Activated CD4-positive, alpha-beta T cell treated with anti-CD3 and anti-CD28 coated beads, Interleukin-2, amount 10 ng/mL, durations not matched to agents 7 days and 5 days (primary cell): ENCODE results near the gene AURKA. TPM values are rescaled to one million over a fixed set of nuclear protein-coding genes. Genes with fewer than 3 reads are reported as not detected.

Experiments used
- CTCF ChIA-PET: fragments of 350-600 bp; sonication (Branson Sonifier 250); formaldehyde crosslinking; loops from one replicate; lab custom pipeline; 2021; ENCODE audit warnings: antibody characterized with exemption; lab: Charles Lee
- POLR2A ChIA-PET: fragments of 350-600 bp; sonication (Branson Sonifier 250); formaldehyde crosslinking; loops from one replicate; lab custom pipeline; 2021; ENCODE audit warnings: antibody characterized with exemption; lab: Charles Lee
- DNase-seq: peaks from one replicate; pipeline ENCODE4 v3.0.0-alpha.2; 2020
- H3K27ac Mint-ChIP-seq: one replicate; pipeline ENCODE4 v1.8.0; 2021; ENCODE audit warnings: mild to moderate bottlenecking, moderate library complexity, mixed read lengths
- H3K27me3 Mint-ChIP-seq: one replicate; pipeline ENCODE4 v1.8.0; 2021; ENCODE audit warnings: mixed read lengths
- H3K36me3 Mint-ChIP-seq: one replicate; pipeline ENCODE4 v1.8.0; 2021; ENCODE audit warnings: low read depth, mixed read lengths
- H3K4me1 Mint-ChIP-seq: one replicate; pipeline ENCODE4 v1.8.0; 2021; ENCODE audit warnings: mixed read lengths
- H3K4me3 Mint-ChIP-seq: one replicate; pipeline ENCODE4 v1.8.0; 2021; ENCODE audit warnings: mild to moderate bottlenecking, moderate library complexity, mixed read lengths
- H3K9me3 Mint-ChIP-seq: one replicate; pipeline ENCODE4 v1.8.0; 2021; ENCODE audit warnings: mixed read lengths
- total RNA-seq, 2 experiments: library from RNA; stranded (reverse); gene quantifications; one replicate each; pipeline ENCODE4 v1.2.3, GENCODE V29; 2021

AURKA gene
- total RNA-seq, 2 experiments from 2014 or later: 73.6 to 83.0 TPM

DNA sequence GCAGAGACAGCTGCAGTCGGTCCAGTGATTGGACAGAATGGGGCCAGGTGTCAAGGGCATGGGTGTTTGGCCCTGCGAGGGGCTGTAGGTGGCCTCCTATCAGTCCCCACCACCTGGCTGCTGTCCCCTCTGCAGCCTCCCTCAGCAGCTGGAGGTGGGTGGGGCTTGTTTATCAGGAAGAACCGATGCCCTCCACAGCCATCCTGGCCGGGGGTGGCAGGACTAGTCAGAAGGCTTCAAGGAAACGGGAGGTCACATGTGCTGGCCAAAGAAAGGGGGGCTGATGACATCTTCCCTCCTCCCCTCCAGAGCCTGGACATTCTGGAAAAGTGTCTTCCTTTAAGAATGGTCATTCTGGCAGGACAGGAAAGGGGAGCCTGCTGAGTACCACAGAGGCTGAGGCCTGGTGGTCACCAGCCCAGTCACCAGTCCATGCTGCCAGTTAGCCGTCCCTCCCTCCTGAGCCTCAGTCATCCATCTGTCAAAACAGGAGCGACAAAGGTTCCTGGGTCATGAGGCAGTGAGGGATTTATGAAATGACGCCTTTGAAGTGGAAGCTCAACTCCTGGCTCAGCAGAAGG is 29.1 kb downstream of the AURKA start:
- DNase-seq: no peak
- Mint-ChIP-seq H3K9me3 (no peaks in the 10 kb centered on the region), H3K4me1 (peaks cover 13% of the 10 kb centered on the region), H3K4me3 (no peak overlapping the region), H3K27me3 (peaks cover under 1% of the 10 kb centered on the region), H3K27ac (no peak overlapping the region), H3K36me3 (peaks cover 4% of the 10 kb centered on the region)
- ChIA-PET CTCF (no interaction called here), POLR2A (no interaction called here)

DNA sequence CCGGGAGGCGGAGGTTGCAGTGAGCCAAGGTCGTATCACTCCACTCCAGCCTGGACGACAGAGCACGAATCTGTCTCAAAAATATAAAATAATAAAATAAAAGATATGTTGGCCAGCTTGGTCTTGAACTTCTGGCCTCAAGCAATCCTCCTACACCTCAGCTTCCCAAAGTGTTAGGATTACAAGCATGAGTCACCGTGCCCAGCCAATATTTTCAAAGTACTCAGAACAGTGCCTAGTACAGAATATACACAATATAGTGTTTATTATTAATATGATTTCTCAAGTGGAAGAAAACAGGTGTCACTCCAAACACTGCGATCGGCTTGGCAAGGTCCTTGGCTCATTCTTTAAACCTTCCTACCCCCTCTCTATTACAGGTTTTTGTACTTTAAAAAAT is 30.1 kb downstream of the AURKA start:
- H3K36me3 Mint-ChIP-seq: no peaks in the 10 kb centered on the region
- H3K4me1 Mint-ChIP-seq: peaks cover 13% of the 10 kb centered on the region
- H3K27me3 Mint-ChIP-seq: peaks cover 2% of the 10 kb centered on the region
- no peak overlapping the region for H3K4me3 Mint-ChIP-seq
- H3K9me3 Mint-ChIP-seq: no peaks in the 10 kb centered on the region
- POLR2A ChIA-PET: no interaction called here
- CTCF ChIA-PET: no interaction called here
- H3K27ac Mint-ChIP-seq: no peak overlapping the region
- no peak for DNase-seq

DNA sequence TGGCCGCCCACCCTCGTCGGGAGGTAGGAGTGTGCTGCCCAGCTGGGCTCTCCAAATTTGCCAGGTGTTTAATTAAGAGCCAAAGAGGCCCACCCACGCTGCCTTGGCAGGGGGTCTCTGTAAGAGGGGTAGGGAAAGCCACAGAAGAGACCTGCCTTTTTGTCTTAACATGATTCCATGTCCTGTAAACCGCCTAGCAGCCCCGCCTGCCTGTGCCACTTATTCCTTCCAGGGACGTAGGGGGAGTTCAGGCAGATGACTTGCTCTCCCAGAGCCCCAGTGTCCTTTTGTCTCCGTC is 31.2 kb downstream of the AURKA start:
- H3K27ac Mint-ChIP-seq: no peak overlapping the region
- no peaks in the 10 kb centered on the region for H3K9me3 Mint-ChIP-seq
- H3K27me3 Mint-ChIP-seq: peaks cover 2% of the 10 kb centered on the region
- ChIA-PET POLR2A (no interaction called here), CTCF (no interaction called here)
- H3K4me1 Mint-ChIP-seq: peaks cover 13% of the 10 kb centered on the region
- H3K36me3 Mint-ChIP-seq: no peaks in the 10 kb centered on the region
- H3K4me3 Mint-ChIP-seq: no peak overlapping the region
- DNase-seq: no peak

DNA sequence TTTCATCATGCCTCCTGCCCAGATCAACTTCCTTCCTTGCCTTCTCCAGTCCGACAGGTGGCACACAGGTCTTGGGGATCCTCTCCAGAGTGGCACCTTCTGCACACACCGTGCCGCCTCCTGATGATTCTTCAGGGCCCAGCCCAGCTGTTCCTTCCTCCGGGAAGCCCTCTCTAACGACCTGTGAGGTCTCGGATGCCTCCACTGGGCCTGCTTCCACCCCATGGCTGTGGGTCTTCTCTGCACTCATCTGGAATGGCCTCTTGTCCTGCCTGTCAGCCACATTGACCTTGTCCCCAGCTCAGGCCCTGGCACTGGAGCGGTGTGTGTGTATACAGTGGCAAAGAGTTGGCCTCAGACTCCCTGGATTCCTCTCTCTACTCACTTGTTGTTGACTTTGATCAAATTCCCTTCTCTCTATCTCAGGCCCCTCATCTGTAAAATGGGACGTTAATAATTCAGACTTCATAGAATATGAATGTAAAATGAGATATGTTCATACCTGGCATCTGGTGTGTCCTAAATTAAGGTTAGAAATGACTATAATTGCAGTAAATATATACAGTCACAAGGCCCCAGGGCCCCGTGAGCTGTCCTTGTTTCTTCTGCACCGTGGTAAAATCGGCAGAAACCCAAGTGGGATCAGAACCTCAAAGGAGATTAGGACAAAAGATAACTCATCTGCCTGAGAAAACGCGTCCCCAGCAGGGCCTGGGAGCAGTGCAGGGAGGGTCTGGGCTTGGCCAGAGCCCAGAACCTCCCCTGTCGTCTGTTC is 31.7 kb downstream of the AURKA start:
- H3K27me3 Mint-ChIP-seq: peaks cover 2% of the 10 kb centered on the region
- peak overlapping the region; percentile 71 for H3K27ac Mint-ChIP-seq
- no peaks in the 10 kb centered on the region for H3K9me3 Mint-ChIP-seq
- CTCF ChIA-PET: no interaction called here
- H3K4me1 Mint-ChIP-seq: peaks cover 13% of the 10 kb centered on the region
- H3K4me3 Mint-ChIP-seq: peak overlapping the region; percentile 82
- no peak for DNase-seq
- no peaks in the 10 kb centered on the region for H3K36me3 Mint-ChIP-seq
- POLR2A ChIA-PET: interaction anchor here (0.6 kb wide), 1 partner anchor 353 kb away, joined by 3 read pairs; no protein-coding TSS in a partner anchor

DNA sequence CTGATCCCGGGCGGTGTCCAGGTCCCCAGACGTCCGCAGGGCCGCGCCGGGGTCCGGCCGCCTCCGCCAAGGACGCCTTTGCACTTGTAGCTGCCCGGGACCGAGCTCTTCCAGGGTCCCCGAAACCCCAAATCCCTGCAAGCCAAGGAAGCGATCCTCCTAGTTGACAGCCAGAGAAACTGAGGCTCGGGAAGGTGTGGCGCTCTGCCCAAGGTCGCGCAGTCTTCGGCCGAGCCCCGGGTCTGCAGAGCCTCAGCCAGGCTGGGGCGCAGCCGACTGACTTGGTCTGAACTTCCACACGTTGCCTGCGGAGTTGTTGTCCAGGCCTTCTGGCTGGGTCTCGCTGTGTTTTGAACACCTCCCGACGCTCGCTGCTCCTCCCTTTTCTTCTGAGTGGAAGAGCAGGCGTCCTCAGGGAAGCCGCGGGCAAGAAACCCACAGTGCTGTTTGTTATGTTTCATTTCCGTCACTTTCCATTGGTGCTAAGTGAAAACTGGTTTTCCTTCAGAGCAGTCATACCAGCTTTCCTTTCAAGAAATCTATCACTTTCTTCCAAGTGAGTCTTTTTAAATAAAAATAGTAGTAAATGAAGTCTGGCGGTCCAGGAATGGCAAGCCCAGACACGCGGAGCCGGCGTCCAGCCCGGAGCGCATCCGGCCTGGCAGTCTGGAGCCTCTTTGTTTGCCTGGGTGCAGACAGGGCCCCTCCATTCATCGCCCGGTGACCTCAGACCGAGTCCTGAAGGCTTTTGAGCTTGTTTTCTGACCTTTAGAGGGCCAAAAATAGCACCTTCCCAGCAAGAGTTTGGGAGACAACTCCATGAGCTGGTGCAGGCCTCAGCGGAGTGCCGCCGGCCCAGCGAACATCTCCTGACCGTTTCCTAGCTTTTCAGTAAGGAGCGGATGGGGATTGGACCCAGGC is 32.5 kb downstream of the AURKA start:
- Mint-ChIP-seq H3K9me3 (no peaks in the 10 kb centered on the region), H3K36me3 (no peaks in the 10 kb centered on the region), H3K4me3 (peak overlapping the region; percentile 82), H3K4me1 (peaks cover 13% of the 10 kb centered on the region), H3K27ac (peak overlapping the region; percentile 73), H3K27me3 (peaks cover 2% of the 10 kb centered on the region)
- peak; percentile 29 for DNase-seq
- POLR2A ChIA-PET: interaction anchor here (0.6 kb wide), 1 partner anchor 353 kb away, joined by 3 read pairs; no protein-coding TSS in a partner anchor
- CTCF ChIA-PET: interaction anchor here (0.6 to 1.6 kb wide), 4 partner anchors 14 to 1148 kb away, joined by 3 to 4 read pairs (median 3); partner anchors contain the start of genes AURKA and CSTF1

DNA sequence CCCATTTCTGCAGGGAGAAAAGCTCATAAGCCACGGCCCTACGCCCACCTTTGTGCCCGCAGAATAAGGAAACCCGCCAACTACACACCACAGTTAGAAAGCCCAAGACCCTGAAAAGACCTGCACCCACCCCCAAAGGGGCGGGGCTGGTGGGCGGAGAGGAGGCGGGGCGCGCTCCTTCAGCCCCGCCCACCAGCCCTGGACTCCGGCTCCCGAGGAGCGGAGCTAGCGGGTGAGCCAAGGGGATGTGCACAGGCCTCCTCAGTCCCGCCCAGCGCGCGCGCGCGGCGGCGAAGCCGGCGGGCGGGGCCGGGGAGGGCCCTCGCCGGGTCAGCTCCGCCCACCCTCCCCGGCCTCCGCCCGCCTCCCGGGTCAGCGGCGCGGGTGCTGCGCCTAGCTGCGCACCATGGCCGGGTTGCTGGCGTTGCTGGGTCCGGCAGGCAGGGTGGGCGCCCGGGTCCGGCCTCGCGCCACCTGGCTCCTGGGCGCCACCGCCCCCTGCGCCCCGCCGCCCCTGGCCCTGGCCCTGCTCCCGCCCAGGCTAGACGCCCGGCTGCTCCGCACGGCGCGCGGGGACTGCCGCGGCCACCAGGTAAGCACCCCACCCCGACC is 33.3 kb downstream of the AURKA start, which contains the start of gene FAM210B:
Gene FAM210B (plus strand): TSS at position 375 of the 612 bp plus-strand sequence. CDS start 32 bp downstream, at position 407.
- Mint-ChIP-seq H3K4me3 (peak within 1 kb of the TSS; percentile 82), H3K27me3 (peaks cover 5% of the 10 kb centered on the region), H3K27ac (peak within 1 kb of the TSS; percentile 73), H3K36me3 (no peaks in the 10 kb centered on the region), H3K4me1 (peaks cover 13% of the 10 kb centered on the region), H3K9me3 (no peaks in the 10 kb centered on the region)
- POLR2A ChIA-PET: no interaction called here
- peak; percentile 84 for DNase-seq
- CTCF ChIA-PET: interaction anchor here (0.6 to 1.6 kb wide), 5 partner anchors 15 to 1149 kb away, joined by 3 to 4 read pairs (median 3); partner anchors contain the start of genes AURKA and CSTF1

DNA sequence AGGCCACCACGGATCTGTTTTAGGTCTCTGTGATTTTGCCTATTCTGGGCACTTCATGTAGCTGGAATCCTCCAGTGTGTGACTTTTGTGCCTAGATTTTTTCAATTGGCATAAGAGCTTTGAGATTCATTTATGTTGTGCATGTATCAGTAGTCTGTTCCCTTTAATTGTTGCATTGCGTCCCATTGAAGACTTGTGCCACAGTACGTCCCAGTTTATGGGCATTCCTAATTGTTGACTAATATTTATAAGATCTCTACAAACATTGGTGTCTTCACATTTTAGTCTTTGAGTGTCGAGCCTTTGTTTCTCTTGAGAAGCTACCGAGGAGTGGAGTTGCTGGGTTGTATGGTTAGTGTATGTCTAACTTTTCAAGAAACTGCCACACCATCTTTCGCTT is 33.9 kb downstream of the AURKA start:
- Mint-ChIP-seq H3K4me3 (peak overlapping the region; percentile 72), H3K9me3 (no peaks in the 10 kb centered on the region), H3K4me1 (peaks cover 13% of the 10 kb centered on the region), H3K27me3 (peaks cover 5% of the 10 kb centered on the region), H3K27ac (no peak overlapping the region), H3K36me3 (no peaks in the 10 kb centered on the region)
- CTCF ChIA-PET: interaction anchor here (1.2 to 1.6 kb wide), 3 partner anchors 14 to 34 kb away, joined by 3 read pairs; partner anchors contain the start of genes AURKA and CSTF1
- POLR2A ChIA-PET: no interaction called here
- DNase-seq: no peak

DNA sequence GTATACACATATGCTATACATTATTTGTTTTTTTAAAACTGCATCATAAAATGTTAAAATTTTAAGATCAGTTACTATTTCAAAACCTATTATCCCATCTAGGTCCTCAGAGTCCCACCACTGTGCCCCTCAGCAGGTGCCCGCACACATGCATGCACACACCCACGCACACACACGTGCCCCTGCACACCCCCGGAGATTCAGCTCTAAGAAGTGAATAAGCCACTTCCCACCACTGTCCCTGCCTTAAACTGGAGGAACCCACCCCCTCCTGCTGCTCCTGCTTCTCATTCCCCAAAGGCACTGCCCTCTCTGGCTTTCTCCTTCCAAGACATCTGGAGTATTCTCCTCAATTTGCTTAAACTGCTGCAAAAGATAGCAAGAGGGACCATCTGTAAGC is 38.7 kb downstream of the AURKA start:
- DNase-seq: no peak
- Mint-ChIP-seq H3K4me1 (peaks cover under 1% of the 10 kb centered on the region), H3K36me3 (no peaks in the 10 kb centered on the region), H3K9me3 (no peaks in the 10 kb centered on the region), H3K27ac (no peak overlapping the region), H3K27me3 (peaks cover 16% of the 10 kb centered on the region), H3K4me3 (no peak overlapping the region)
- ChIA-PET CTCF (no interaction called here), POLR2A (no interaction called here)

DNA sequence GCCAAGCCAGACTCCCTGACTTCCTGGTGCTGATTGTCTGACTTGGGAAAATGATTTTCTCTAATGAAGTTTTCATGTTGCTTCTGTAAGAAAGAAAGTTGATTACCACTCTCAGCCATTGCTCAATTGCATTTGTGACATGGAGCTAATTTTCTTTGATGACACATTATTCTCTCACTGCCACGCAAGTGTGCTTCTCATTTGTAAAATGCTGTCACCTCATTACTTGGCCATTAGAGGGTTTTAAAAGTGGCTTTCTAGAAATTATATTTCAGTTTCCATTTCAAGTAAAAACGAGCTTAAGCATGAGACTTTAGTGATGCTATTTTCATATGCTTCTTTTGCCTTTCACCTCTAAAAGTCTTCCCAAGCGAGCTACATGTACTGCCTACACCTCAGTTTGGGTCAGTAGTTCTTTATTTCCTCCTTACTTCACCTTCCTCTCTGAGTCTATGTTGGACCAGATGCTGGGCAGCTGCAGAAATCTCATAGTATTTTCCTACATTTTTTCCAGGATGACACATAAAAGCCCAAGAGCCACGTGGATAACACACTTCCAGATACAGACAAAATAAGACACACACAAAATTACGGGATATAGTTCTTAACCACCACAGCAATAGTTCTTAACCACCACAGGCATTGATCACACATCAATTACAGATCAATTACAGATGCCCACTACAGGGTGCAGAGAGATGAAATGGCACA is 39.5 kb downstream of the AURKA start:
- no peaks in the 10 kb centered on the region for H3K36me3 Mint-ChIP-seq
- ChIA-PET CTCF (no interaction called here), POLR2A (no interaction called here)
- no peaks in the 10 kb centered on the region for H3K9me3 Mint-ChIP-seq
- no peak for DNase-seq
- no peak overlapping the region for H3K4me3 Mint-ChIP-seq
- no peak overlapping the region for H3K27ac Mint-ChIP-seq
- no peaks in the 10 kb centered on the region for H3K4me1 Mint-ChIP-seq
- H3K27me3 Mint-ChIP-seq: peaks cover 22% of the 10 kb centered on the region

DNA sequence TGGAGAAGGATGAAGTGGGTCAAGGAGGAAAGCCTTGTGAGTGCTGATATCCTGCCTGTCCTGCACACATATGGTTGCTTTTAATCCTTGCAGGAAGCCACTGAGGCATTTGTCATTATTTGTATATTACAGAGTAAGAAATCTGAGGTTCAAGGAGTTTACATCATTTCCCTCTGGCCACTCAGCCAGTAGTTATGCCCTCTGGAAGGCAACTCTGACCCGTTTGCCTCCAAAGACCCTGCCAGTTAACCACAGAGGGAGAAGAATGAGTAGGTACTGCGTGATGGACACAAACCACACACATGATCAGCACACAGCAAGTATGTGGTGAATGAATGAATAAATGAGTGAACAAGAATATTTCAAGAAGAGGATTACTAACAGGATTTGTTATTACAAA is 41.2 kb downstream of the AURKA start:
- ChIA-PET POLR2A (no interaction called here), CTCF (no interaction called here)
- Mint-ChIP-seq H3K9me3 (no peaks in the 10 kb centered on the region), H3K4me3 (no peak overlapping the region), H3K27ac (no peak overlapping the region), H3K4me1 (no peaks in the 10 kb centered on the region), H3K27me3 (peaks cover 23% of the 10 kb centered on the region), H3K36me3 (no peaks in the 10 kb centered on the region)
- DNase-seq: no peak

DNA sequence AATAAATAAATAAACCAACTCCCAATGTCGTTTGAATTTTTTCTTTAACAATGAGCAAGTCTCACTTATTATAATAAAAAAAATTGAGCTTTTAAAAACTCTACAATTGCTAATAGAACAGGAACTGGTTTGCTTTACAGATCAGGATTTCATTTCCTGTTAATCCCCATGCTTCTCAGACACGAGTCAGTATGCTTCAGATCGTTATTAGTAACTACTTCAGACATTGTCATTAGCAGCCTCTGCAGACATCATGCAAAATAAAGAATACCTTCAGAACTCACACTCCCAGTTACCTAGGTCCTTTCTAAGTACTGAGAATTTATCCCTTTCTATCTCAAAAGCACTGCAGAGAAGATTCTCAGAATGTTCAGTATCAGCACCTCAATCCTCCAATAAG is 43.3 kb downstream of the AURKA start:
- Mint-ChIP-seq H3K36me3 (no peaks in the 10 kb centered on the region), H3K4me1 (peaks cover 4% of the 10 kb centered on the region), H3K27ac (no peak overlapping the region), H3K4me3 (no peak overlapping the region), H3K9me3 (no peaks in the 10 kb centered on the region), H3K27me3 (peaks cover 37% of the 10 kb centered on the region)
- DNase-seq: no peak
- ChIA-PET POLR2A (no interaction called here), CTCF (interaction anchor here (0.7 kb wide), 1 partner anchor 535 kb away, joined by 4 read pairs; no protein-coding TSS in a partner anchor)

DNA sequence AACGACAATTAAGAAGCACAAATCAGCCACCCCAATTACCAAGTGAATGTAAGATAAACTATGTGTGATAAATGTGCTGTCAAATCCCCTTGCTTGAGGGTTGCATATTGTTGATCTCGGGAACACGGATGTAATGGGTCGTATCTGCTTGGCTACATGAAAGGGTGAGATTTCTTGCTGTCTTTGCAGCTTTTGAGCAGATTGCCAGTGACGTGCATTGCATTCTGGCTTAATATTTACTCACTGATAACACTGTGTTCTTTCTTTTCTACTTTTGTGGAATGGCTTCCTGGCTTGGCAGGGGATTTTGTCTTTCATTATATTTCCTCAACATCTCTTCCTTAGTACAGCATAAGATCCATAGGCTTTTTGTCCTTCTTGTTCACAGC is 43.7 kb downstream of the AURKA start:
- H3K27ac Mint-ChIP-seq: no peak overlapping the region
- H3K36me3 Mint-ChIP-seq: no peaks in the 10 kb centered on the region
- ChIA-PET POLR2A (no interaction called here), CTCF (no interaction called here)
- DNase-seq: no peak
- peaks cover 5% of the 10 kb centered on the region for H3K4me1 Mint-ChIP-seq
- peaks cover 38% of the 10 kb centered on the region for H3K27me3 Mint-ChIP-seq
- no peak overlapping the region for H3K4me3 Mint-ChIP-seq
- H3K9me3 Mint-ChIP-seq: no peaks in the 10 kb centered on the region
